GM23338 (cell line): ENCODE data around the gene CDKL4. TPM values are rescaled to one million over a fixed set of nuclear protein-coding genes. Genes with fewer than 3 reads are reported as not detected.

ENCODE experiments used
- ATAC-seq: fragments of 200-7000 bp; cut with Tn5 transposase; 3 replicates; pipeline ENCODE4 v1.9.1; 2020
- DNase-seq: peaks from one replicate; pipeline ENCODE4 v3.0.0-alpha.2; 2015; ENCODE audit warnings: low spot score
- H2AFZ ChIP-seq: fragments of 200-600 bp; sonication (generic); 2 replicates; pipeline ENCODE4 v1.8.0; 2016; ENCODE audit warnings: antibody characterized with exemption, mild to moderate bottlenecking, moderate library complexity
- H3F3A ChIP-seq: fragments of 200-600 bp; sonication (generic); replicated peaks from 2 replicates; pipeline ENCODE4 v1.8.0; 2017; ENCODE audit warnings: antibody characterized with exemption, mixed run types, low read depth
- H3K27ac ChIP-seq: fragments of 200-600 bp; sonication (generic); 2 replicates; pipeline ENCODE4 v1.6.1; 2016; ENCODE audit warnings: low read depth
- H3K27me3 ChIP-seq: fragments of 200-600 bp; sonication (generic); 2 replicates; pipeline ENCODE4 v1.8.0; 2016; ENCODE audit warnings: mild to moderate bottlenecking, mixed run types, moderate library complexity; ENCODE audit not compliant: insufficient read depth
- H3K36me3 ChIP-seq: fragments of 200-600 bp; sonication (generic); 2 replicates; pipeline ENCODE4 v1.8.0; 2016; ENCODE audit warnings: mild to moderate bottlenecking; ENCODE audit not compliant: insufficient read depth
- H3K4me1 ChIP-seq: fragments of 200-600 bp; sonication (generic); 2 replicates; pipeline ENCODE4 v1.8.0; 2016; ENCODE audit warnings: mild to moderate bottlenecking, moderate library complexity; ENCODE audit not compliant: insufficient read depth
- H3K4me2 ChIP-seq: fragments of 200-600 bp; sonication (generic); 2 replicates; pipeline ENCODE4 v1.7.1; 2017; ENCODE audit warnings: mixed run types
- H3K4me3 ChIP-seq: fragments of 200-600 bp; sonication (generic); 2 replicates; pipeline ENCODE4 v1.6.1; 2016; ENCODE audit warnings: mixed run types
- H3K79me2 ChIP-seq: fragments of 200-600 bp; sonication (generic); replicated peaks from 2 replicates; pipeline ENCODE4 v1.8.0; 2017; ENCODE audit warnings: mild to moderate bottlenecking; ENCODE audit not compliant: insufficient read depth
- H3K9me2 ChIP-seq: fragments of 200-600 bp; sonication (generic); 2 replicates; pipeline ENCODE4 v1.8.0; 2017; ENCODE audit not compliant: insufficient read depth
- H4K20me1 ChIP-seq: fragments of 200-600 bp; sonication (generic); replicated peaks from 2 replicates; pipeline ENCODE4 v1.8.0; 2017; ENCODE audit warnings: mild to moderate bottlenecking; ENCODE audit not compliant: insufficient read depth
- H3K27ac Mint-ChIP-seq: 2 replicates; pipeline ENCODE4 v1.8.0; 2020; ENCODE audit warnings: inconsistent platforms, mild to moderate bottlenecking, moderate library complexity, mixed read lengths
- H3K27me3 Mint-ChIP-seq: 3 replicates; pipeline ENCODE4 v1.8.0; 2022; ENCODE audit warnings: low read depth, mild to moderate bottlenecking, moderate library complexity, mixed read lengths, inconsistent platforms; ENCODE audit not compliant: insufficient read depth, poor library complexity
- H3K36me3 Mint-ChIP-seq: 3 replicates; pipeline ENCODE4 v1.8.0; 2021; ENCODE audit warnings: low read depth, mild to moderate bottlenecking, inconsistent platforms, moderate library complexity, mixed read lengths
- H3K4me1 Mint-ChIP-seq: 3 replicates; pipeline ENCODE4 v1.8.0; 2020; ENCODE audit warnings: mild to moderate bottlenecking, inconsistent platforms, mixed read lengths
- H3K4me3 Mint-ChIP-seq: 3 replicates; pipeline ENCODE4 v1.8.0; 2021; ENCODE audit warnings: moderate library complexity, mild to moderate bottlenecking, inconsistent platforms, mixed read lengths
- H3K9me3 Mint-ChIP-seq: 3 replicates; pipeline ENCODE4 v1.8.0; 2020; ENCODE audit warnings: moderate library complexity, mild to moderate bottlenecking, inconsistent platforms, mixed read lengths
- CREB1 ChIP-seq: fragments of 250-450 bp; sonication (Bioruptor Pico); IDR thresholded peaks from 2 replicates; pipeline ENCODE4 v1.5.0; 2020; ENCODE audit warnings: low read depth, mild to moderate bottlenecking, moderate library complexity
- CTCF ChIP-seq, 2 experiments: fragments of 200-600 bp in 1 of 2; sonication (generic) in 1 of 2; conservative IDR thresholded peaks; 2 replicates each; pipeline versions ENCODE4 v1.5.1 to v1.6.1; 2016 to 2017; ENCODE audit warnings: antibody characterized with exemption in 2 of 2, low read depth in 2 of 2, mild to moderate bottlenecking in 2 of 2, moderate library complexity in 1 of 2
- ETS1 ChIP-seq: IDR thresholded peaks from 2 replicates; pipeline ENCODE4 v1.6.1; 2016; ENCODE audit warnings: antibody characterized with exemption
- EZH2 ChIP-seq: fragments of 200-600 bp; sonication (generic); IDR thresholded peaks from one replicate; pipeline ENCODE4 v1.8.0; 2017; ENCODE audit warnings: antibody characterized with exemption, mild to moderate bottlenecking, low read depth; ENCODE audit not compliant: unreplicated experiment
- EZH2phosphoT487 ChIP-seq: fragments of 200-600 bp; sonication (generic); IDR thresholded peaks from one replicate; pipeline ENCODE4 v1.8.1; 2018; ENCODE audit warnings: antibody characterized with exemption; ENCODE audit not compliant: unreplicated experiment
- JUNB ChIP-seq: IDR thresholded peaks from one replicate; pipeline ENCODE4 v1.6.1; 2016; ENCODE audit warnings: antibody characterized with exemption; ENCODE audit not compliant: unreplicated experiment
- NANOG ChIP-seq: IDR thresholded peaks from 2 replicates; pipeline ENCODE4 v1.6.1; 2016; ENCODE audit warnings: antibody characterized with exemption, borderline replicate concordance
- POLR2AphosphoS5 ChIP-seq: IDR thresholded peaks from 2 replicates; pipeline ENCODE4 v1.6.1; 2016; ENCODE audit warnings: antibody characterized with exemption, low read depth
- REST ChIP-seq: IDR thresholded peaks from one replicate; pipeline ENCODE4 v1.6.1; 2018; ENCODE audit warnings: antibody characterized with exemption; ENCODE audit not compliant: unreplicated experiment
- STAT1 ChIP-seq: IDR thresholded peaks from one replicate; pipeline ENCODE4 v1.6.1; 2016; ENCODE audit warnings: antibody characterized with exemption; ENCODE audit not compliant: unreplicated experiment
- ZNF114 ChIP-seq: fragments of 250-450 bp; sonication (Bioruptor Pico); IDR thresholded peaks from 2 replicates; pipeline ENCODE4 v1.5.0; 2020; ENCODE audit warnings: mild to moderate bottlenecking, moderate library complexity
- ZNF331 ChIP-seq: fragments of 250-450 bp; sonication (Bioruptor Pico); IDR thresholded peaks from 2 replicates; pipeline ENCODE4 v1.5.0; 2020; ENCODE audit warnings: low read depth, mild to moderate bottlenecking, moderate library complexity
- ZNF462 ChIP-seq: fragments of 250-450 bp; sonication (Bioruptor Pico); IDR thresholded peaks from 2 replicates; pipeline ENCODE4 v1.5.0; 2020; ENCODE audit warnings: mild to moderate bottlenecking, moderate library complexity
- polyA plus RNA-seq: library from polyadenylated mRNA; unstranded; fragments of >200 nt; fragmentation: Nextera tagmentation; extraction: Ambion mirVana; gene quantifications from 2 replicates; pipeline ENCODE4 v1.2.1, GENCODE V29; 2016
- total RNA-seq: library from RNA; depleted of rRNA; stranded (reverse); fragments of >200 nt; shearing (Covaris generic); gene quantifications from 2 replicates; pipeline ENCODE4 v1.2.3, GENCODE V29; 2014

The CDKL4 gene
- total and polyA plus RNA-seq, 2 experiments from 2014 or later = 0.24 TPM; not detected in 1

- H3K36me3 Mint-ChIP-seq = no peaks in the 10 kb centered on the region; the same call in 2 of the 3 replicates
- no peaks in the 10 kb centered on the region for H3K9me3 Mint-ChIP-seq
Observed at GRCh38 chr2:39145906-39146421, 97.8 kb downstream of the CDKL4 start.

More at GRCh38 chr2:39145906-39146421, 97.8 kb downstream of the CDKL4 start:
- no peak for DNase-seq
- Mint-ChIP-seq H3K4me3 (no peak overlapping the region), H3K27me3 (peaks cover 2% of the 10 kb centered on the region), H3K27ac (no peak overlapping the region; the same call in 1 of the 2 replicates), H3K4me1 (peaks cover 11% of the 10 kb centered on the region)
- no peak overlapping the region for H3K4me2 ChIP-seq
- H3K9me2 ChIP-seq = 0 out of 2 replicates have a peak, but pooled peaks cover 9% of the 10 kb centered on the region
- H3K27ac ChIP-seq = no peak overlapping the region
- H4K20me1 ChIP-seq = no peaks in the 10 kb centered on the region
- no peaks in the 10 kb centered on the region for H3K36me3 ChIP-seq
- no peaks in the 10 kb centered on the region for H3K79me2 ChIP-seq
- peaks cover 15% of the 10 kb centered on the region for H3K4me1 ChIP-seq
- no peaks in the 10 kb centered on the region for H3F3A ChIP-seq
- no peak for ATAC-seq
- H3K27me3 ChIP-seq = no peaks in the 10 kb centered on the region
- H2AFZ ChIP-seq = no peak overlapping the region
- TF ChIP-seq ZNF114 (CRISPR knock-in tag) = no peak
- TF ChIP-seq NANOG = no peak
- no peak for TF ChIP-seq POLR2AphosphoS5
- TF ChIP-seq ZNF462 (CRISPR knock-in tag) = no peak
- TF ChIP-seq CTCF (conservative IDR thresholded peaks at IDR 0.05; ENCODE audit: low read depth in 2 of 2) = no peak
- TF ChIP-seq EZH2phosphoT487 = no peak
- TF ChIP-seq STAT1 = no peak
- no peak for TF ChIP-seq ZNF331
- TF ChIP-seq EZH2 = no peak
- TF ChIP-seq JUNB = no peak
- no peak for TF ChIP-seq ETS1
- no peak for TF ChIP-seq REST
- no peak for TF ChIP-seq CREB1
- H3K4me3 ChIP-seq = no peak overlapping the region
